ENCODE data around the gene SKIC2. TPM values are rescaled to one million over a fixed set of nuclear protein-coding genes. Genes with fewer than 3 reads are reported as not detected.
A peak's percentile ranks its signal among the peaks of the same experiment; 100 is the strongest.

Gene SKIC2
- total RNA-seq, 1 donor from 2014 or later, result 44.8 TPM

DNA sequence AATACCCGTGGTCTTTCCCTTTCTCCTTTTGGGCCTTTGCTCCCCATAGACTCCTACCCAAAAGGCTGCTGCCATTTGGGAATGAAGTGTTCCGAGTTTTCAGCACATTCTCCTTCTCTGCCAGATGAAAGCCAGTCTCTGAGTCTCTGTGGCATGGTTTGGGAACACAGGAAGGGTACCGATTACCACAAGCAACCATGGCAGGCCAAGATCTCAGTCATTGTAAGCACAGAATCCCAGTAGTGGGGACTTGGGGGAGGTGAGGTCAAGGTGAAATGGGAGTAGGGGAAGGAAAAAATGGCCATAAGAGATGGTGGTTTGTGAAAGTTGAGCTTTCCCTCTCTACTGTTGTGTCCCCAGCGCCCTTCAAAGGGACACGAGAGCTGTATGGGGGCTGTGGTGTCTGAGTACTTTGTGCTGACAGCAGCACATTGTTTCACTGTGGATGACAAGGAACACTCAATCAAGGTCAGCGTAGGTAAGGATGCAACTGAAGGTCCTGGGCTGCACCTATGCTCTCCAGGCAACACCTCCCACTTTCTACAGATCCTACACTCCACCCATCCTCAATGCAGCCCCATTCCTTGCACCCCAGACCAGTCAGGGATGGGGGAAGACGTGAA, 8.9 kb upstream of the SKIC2 start:
- H3K27me3 ChIP-seq (ENCODE audit: control insufficient read depth, insufficient read depth, low read length), result no peaks in the 10 kb centered on the region
- TF ChIP-seq, protein P1, sequence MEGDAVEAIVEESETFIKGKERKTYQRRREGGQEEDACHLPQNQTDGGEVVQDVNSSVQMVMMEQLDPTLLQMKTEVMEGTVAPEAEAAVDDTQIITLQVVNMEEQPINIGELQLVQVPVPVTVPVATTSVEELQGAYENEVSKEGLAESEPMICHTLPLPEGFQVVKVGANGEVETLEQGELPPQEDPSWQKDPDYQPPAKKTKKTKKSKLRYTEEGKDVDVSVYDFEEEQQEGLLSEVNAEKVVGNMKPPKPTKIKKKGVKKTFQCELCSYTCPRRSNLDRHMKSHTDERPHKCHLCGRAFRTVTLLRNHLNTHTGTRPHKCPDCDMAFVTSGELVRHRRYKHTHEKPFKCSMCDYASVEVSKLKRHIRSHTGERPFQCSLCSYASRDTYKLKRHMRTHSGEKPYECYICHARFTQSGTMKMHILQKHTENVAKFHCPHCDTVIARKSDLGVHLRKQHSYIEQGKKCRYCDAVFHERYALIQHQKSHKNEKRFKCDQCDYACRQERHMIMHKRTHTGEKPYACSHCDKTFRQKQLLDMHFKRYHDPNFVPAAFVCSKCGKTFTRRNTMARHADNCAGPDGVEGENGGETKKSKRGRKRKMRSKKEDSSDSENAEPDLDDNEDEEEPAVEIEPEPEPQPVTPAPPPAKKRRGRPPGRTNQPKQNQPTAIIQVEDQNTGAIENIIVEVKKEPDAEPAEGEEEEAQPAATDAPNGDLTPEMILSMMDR (IDR thresholded peaks at IDR 0.05; ENCODE audit: insufficient read depth, low read length, severe bottlenecking), result no peak
- no peak overlapping the region for H3K4me3 ChIP-seq (ENCODE audit: low read depth, low read length)
- peaks cover 10% of the 10 kb centered on the region for H3K36me3 ChIP-seq (ENCODE audit: control insufficient read depth, insufficient read depth, low read length)
- FAIRE-seq, result no peak
- no peak for DNase-seq (ENCODE audit: low read depth)

DNA sequence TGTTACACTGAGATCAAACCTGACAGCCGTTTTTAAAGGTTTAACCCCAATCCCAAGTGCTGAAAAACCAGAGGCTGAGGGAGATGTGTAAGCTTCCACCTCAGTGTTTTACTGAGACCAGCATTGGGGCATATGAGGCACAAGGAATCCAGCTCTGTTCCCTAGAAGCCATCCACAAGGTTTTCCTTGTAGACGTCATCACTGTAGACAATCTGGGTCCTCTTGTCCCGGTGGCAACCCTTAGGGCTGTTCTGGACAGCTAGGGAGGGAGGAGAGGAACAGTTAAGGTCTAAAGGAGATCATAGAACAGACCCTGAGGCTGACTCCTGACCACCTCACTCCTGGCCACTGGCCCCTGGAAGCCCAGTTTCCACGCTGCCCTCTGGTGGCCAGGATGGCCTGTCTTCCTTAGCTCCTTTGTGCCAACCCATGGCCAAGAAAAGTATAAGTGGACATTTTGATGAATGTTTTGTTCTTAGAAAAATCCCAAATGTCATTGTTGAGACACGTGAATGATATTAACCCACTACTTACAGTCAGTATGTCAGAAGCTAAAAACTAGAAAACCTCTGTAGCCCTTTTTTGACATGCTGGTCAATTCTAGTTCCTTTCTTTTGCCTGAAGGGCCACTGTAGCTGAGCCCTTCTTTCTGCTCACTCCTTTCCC, 6.7 kb upstream of the SKIC2 start:
- TF ChIP-seq, protein P1 (IDR thresholded peaks at IDR 0.05; ENCODE audit: insufficient read depth, low read length, severe bottlenecking), result peak; percentile 81
- peaks cover 20% of the 10 kb centered on the region for H3K36me3 ChIP-seq (ENCODE audit: control insufficient read depth, insufficient read depth, low read length)
- H3K27me3 ChIP-seq (ENCODE audit: control insufficient read depth, insufficient read depth, low read length), result no peaks in the 10 kb centered on the region
- peak; percentile 32 for DNase-seq (ENCODE audit: low read depth)
- no peak overlapping the region for H3K4me3 ChIP-seq (ENCODE audit: low read depth, low read length)
- no peak for FAIRE-seq

DNA sequence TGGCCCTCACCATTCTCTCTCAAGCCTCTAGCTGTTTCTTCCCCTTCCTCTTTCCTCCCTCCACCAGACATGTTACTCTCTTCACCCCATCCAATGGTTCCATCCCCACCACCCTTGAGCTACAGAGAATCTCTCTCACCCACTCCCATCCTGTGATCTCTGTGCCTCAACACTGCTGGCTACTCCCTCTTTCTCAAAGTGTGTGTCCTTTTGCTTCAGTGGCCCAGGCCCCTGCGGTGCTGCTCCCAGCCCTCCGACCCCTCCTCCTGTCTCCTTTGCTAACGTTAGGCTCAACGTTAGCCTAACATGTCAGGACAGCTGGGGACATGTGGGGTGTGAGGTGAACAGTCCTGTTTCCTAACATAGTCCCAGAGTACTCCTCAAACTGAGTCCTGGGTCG, 6.1 kb upstream of the SKIC2 start:
- H3K36me3 ChIP-seq (ENCODE audit: control insufficient read depth, insufficient read depth, low read length), result peaks cover 20% of the 10 kb centered on the region
- TF ChIP-seq, protein P1 (IDR thresholded peaks at IDR 0.05; ENCODE audit: insufficient read depth, low read length, severe bottlenecking), result no peak
- no peaks in the 10 kb centered on the region for H3K27me3 ChIP-seq (ENCODE audit: control insufficient read depth, insufficient read depth, low read length)
- FAIRE-seq (no peak), DNase-seq (ENCODE audit: low read depth) (no peak)
- H3K4me3 ChIP-seq (ENCODE audit: low read depth, low read length), result no peak overlapping the region

DNA sequence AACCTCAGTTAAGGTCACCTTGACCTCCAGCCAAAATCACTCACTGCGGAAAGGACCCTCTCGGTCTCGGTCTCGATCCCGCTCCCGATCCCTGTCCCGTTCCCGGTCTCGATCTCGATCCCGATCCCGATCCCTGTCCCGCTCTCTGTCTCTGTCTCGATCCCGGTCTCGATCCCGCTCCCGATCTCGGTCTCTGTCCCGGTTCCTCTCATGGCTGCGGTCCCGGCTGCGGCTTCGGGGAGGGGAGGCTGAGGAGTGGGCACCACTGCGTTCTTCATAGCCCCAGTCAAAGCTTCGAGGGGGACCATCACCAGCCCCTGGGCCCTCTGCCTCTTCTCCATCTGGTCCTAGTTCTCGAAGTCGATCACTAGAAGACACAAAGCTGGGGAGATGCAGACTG, 4.5 kb upstream of the SKIC2 start:
- TF ChIP-seq, protein P1 (IDR thresholded peaks at IDR 0.05; ENCODE audit: insufficient read depth, low read length, severe bottlenecking), result no peak
- H3K27me3 ChIP-seq (ENCODE audit: control insufficient read depth, insufficient read depth, low read length), result no peaks in the 10 kb centered on the region
- peaks cover 20% of the 10 kb centered on the region for H3K36me3 ChIP-seq (ENCODE audit: control insufficient read depth, insufficient read depth, low read length)
- H3K4me3 ChIP-seq (ENCODE audit: low read depth, low read length), result no peak overlapping the region
- FAIRE-seq (no peak), DNase-seq (ENCODE audit: low read depth) (no peak)

DNA sequence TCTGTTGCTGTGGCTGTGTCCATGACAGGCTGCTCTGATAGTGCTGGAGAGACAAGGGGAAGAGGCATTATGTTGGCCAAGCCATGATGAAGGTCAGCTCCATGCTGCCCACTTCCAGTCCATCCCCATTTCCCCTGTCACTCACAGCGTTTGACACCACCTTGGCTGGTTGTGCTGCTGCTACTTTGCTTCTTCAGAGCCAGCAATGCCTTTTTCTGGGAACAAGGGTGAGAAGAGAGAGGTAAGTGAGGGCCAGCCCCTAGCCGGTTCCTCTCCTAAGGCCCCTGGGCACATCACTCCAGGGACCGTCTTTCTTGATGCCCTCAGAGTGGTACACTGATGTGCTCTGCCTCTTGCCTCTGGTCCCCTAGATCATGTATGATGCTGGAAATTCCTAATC, 2.2 kb upstream of the SKIC2 start:
- no peaks in the 10 kb centered on the region for H3K27me3 ChIP-seq (ENCODE audit: control insufficient read depth, insufficient read depth, low read length)
- peaks cover 33% of the 10 kb centered on the region for H3K36me3 ChIP-seq (ENCODE audit: control insufficient read depth, insufficient read depth, low read length)
- FAIRE-seq (no peak), DNase-seq (ENCODE audit: low read depth) (no peak)
- H3K4me3 ChIP-seq (ENCODE audit: low read depth, low read length), result no peak overlapping the region
- TF ChIP-seq, protein P1 (IDR thresholded peaks at IDR 0.05; ENCODE audit: insufficient read depth, low read length, severe bottlenecking), result no peak

DNA sequence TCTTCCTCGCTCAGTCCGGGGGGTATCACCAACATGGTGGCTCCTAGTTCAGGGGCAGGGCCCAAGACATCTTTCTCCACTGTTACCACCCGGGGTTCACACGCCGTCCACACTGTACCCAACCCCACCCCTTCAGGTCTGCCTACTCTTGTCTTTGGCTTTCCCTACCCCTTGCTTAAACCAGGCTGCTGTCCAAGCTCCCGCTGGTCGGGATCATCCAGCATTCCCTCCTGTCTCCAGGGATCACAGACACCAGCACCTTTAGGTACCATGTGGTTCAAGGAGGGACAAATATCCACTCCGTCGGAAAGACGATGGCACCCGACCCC, 599 bp upstream of the SKIC2 start:
- DNase-seq (ENCODE audit: low read depth), result no peak
- Histone ChIP-seq H3K27me3 (ENCODE audit: control insufficient read depth, insufficient read depth, low read length) (no peaks in the 10 kb centered on the region), H3K36me3 (ENCODE audit: control insufficient read depth, insufficient read depth, low read length) (peaks cover 41% of the 10 kb centered on the region), H3K4me3 (ENCODE audit: low read depth, low read length) (peak overlapping the region; percentile 75)
- TF ChIP-seq, protein P1 (IDR thresholded peaks at IDR 0.05; ENCODE audit: insufficient read depth, low read length, severe bottlenecking), result no peak
- FAIRE-seq, result no peak

Data from bronchial epithelial cell (primary cell).